T follicular helper cell (primary cell): ENCODE data around the gene MTARC1.

Experiments used
- DNase-seq: peaks from one replicate; pipeline ENCODE4 v3.0.0-alpha.2; 2020; ENCODE audit warnings: low read depth
- total RNA-seq, 2 experiments: gene quantifications; one replicate each; lab custom pipeline; 2026; lab: John Stamatoyannopoulos, UW

Gene MTARC1
- 0 to 0.04 reads per million in 2 experiments for total RNA-seq

DNA sequence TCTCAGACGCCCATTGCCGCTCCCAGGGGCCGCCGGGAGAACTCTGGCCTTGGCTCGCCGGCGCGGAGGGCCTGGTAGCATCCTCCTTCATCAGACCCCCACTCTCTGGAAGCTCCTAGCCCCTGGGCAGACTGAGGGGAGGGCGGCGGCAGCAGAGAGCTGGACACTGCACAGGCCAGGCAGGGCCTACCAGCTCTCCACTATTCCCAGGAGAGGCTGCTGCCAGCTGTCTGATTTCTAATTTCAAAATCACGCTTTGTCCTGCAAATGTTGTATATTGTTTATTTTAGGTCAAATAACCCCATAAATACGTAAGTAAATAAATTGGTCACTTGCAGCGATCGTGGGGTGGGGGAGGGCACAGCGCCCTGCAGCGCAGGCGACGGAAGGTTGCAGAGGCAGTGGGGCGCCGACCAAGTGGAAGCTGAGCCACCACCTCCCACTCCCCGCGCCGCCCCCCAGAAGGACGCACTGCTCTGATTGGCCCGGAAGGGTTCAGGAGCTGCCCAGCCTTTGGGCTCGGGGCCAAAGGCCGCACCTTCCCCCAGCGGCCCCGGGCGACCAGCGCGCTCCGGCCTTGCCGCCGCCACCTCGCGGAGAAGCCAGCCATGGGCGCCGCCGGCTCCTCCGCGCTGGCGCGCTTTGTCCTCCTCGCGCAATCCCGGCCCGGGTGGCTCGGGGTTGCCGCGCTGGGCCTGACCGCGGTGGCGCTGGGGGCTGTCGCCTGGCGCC lies at the start of gene MTARC1:
TSS of gene MTARC1 (plus strand) at position 577 of the 732 bp plus-strand sequence. CDS start at position 609, 32 bp downstream.
- no peak for DNase-seq

DNA sequence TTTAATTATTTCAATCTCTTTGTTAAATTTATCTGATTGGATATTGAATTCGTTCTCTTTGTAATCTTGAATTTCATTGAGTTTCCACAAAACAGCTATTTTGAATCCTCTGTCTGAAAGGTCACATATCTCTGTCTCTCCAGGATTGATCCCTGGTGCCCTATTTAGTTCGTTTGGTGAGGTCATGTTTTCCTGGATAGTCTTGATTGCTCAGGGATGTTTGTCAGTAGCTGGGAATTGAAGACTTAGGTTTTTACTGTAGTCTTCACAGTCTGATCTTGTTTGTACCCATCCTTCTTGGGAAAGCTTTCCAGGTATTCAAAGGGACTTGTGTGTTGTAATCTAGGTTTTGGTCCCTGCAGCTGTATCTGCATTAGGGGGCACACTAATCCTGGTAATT lies 45.4 kb upstream of the MTARC1 start:
- DNase-seq: no peak

DNA sequence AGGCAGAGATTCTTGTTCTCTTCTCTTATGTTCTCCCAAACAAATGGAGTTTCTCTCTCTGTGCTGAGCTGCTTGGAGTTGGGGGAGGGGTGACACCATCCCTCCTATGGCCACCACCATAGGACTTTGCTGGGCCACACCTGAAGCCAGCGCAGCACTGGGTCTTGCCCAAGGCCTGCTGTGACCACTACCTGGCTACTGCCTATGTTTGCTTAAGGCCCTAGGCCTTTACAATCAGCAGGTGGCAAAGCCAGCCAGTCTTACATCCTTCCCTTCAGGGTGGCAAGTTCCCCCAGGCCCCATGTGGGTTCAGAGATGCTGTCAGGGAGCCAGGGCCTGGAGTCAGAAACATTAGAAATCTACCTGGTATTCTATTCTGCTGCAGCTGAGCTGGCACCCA lies 44.9 kb upstream of the MTARC1 start:
- no peak for DNase-seq

DNA sequence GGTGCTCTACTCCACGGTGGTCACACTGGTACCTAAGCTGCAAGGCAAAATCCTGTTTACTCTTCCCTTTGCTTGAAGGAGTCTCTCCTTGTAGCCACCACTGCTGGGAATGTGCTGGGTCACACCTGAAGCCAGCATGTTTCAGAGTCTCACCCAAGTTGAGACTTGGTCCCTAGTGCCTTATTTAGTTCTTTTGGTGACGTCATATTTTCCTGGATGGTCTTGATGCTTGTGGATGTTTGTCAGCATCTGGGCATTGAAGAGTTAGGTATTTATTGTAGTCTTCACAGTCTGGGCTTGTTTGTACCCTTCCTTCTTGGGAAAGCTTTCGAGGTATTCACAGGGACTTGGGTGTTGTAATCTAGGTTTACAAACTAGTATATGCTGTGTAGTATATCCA lies 44.2 kb upstream of the MTARC1 start:
- no peak for DNase-seq

DNA sequence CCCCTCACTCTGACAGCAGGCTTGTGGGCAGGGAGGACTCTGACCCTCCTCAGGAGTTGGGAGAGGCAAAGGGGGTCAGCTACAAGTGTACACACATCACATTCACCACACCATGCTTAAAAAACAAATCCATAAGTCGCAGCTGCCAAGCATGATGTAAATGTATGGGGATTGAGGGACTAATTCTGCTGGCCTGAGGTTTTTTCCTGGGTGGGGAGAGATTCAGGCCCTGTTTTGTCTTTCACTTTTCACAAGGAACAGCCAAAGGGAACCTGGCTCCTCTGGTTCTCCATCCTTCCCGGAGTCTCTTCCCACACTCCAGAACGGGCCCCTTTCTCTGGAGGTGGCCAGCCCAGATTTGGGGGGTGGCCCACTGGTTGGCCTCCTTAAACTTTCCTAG lies 39.9 kb upstream of the MTARC1 start:
- DNase-seq: no peak

DNA sequence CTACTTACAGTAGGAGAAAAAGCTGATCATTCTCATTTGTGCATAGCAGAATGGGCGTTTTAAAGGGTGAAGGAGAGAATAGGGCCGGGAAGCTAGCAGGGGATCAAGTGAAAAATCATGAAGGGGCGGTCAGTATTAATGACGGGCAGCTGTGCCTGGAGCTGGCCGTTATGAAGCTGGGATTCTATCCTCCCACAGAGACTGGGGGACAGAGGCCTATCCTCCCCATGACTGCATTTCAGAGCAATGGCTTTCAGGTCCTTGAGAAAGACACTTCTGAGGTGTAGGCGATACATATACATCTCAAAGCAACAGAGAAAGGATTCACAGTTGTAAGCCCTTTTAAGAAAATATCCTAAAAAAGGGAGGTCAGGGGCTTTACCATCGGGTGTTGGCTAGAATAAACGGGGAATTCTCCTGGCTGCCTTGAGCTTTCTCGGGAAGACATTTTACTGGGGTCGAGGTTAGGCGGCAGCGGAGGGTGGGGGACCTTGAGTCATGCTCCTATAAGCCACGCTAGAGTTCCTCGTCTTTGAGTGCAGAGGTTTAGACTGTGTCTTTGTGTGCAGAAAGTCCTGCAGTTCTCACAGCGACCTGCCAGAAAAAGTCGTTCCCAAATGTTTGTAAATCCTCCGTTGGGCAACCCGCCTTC lies 39.1 kb upstream of the MTARC1 start:
- DNase-seq: no peak

DNA sequence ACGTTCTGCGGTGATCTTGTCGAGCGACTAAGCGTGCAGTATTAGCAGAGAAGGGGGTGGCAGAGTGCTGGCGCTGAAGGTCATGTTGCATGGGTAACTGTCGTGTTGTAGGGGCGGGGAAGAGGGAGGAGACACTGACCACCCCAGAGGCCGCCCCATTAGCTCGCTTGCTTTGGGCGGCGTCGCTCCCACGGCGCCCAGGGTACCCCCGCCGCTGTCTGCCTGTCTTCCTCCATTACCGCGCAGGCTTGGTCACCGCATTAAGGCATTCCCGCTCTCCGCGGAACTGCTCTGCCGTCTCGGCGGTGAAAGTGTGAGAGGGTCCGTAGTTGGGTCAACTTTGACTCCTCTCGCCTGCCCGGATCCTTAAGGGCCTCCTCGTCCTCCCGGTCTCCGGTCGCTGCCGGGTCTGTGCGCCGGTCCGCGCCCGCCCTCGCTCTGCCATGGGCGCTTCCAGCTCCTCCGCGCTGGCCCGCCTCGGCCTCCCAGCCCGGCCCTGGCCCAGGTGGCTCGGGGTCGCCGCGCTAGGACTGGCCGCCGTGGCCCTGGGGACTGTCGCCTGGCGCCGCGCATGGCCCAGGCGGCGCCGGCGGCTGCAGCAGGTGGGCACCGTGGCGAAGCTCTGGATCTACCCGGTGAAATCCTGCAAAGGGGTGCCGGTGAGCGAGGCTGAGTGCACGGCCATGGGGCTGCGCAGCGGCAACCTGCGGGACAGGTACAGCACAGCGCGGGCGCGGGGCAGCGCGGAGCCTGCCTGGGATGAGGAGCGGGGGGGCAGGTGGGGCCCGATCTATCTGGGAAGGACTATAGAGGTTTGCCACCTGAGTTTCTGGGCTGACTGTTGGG lies 38.4 kb upstream of the MTARC1 start, which contains the start of gene MTARC2:
TSS of gene MTARC2 (plus strand) at position 234 of the 846 bp plus-strand sequence. CDS start at position 444, 210 bp downstream.
- DNase-seq: no peak

DNA sequence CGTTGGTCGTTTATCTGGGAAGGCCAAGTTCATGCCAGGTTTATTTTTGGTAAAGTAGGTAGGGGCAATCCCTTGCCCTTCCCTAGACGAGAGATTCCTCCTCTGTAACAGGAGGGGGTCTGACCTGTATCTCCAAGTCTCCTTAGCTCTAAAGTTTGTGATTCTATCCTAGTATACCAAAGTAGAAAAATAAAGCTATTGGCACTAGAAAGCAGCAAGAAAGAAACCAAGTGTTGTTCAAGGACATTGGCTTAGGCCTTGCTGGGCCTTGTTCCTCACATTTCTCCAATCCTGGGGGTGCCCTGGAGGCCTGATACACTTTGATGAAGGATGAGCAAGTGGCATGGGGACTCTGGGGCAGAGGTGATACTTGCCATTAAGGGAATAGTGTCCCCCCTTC lies 37.8 kb upstream of the MTARC1 start:
- no peak for DNase-seq

DNA sequence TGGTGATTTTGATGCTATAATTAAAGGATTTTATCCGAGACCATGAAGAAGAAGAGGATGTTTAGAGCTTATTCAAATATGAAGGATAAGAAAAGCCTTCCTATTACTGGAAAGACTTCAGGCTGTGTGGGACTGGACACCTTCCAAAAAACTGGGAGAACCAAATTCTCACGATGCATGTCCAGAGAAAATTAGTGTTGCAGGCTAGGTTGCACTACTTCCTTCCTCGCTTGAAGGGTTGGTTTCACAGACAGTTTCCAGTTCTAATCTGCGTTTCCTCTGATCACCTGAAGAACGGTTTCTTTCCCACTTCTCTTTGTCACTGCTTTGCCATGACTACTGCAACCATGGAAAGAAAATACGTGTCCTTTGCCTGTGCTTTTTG lies 36.6 kb upstream of the MTARC1 start:
- DNase-seq: no peak

DNA sequence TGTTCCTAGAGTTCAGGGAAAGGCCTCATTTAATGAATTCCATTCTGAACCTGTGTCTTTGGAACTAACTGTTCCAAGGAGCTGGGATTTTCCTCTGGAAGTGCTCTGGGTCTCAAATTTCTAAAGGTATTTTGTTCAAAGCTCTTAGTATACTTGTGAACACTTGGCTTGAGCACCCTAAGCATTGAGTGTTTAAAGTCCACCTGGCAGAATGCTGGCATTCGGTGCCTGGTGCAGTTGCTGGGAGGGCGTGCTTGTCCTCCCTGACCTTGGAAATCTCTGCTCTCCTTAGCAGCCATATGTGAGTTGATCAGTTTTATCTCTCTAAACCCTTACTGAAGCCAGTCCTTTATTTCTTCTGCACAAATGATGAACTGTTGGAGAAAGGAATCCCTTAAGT lies 35.6 kb upstream of the MTARC1 start:
- DNase-seq: no peak

DNA sequence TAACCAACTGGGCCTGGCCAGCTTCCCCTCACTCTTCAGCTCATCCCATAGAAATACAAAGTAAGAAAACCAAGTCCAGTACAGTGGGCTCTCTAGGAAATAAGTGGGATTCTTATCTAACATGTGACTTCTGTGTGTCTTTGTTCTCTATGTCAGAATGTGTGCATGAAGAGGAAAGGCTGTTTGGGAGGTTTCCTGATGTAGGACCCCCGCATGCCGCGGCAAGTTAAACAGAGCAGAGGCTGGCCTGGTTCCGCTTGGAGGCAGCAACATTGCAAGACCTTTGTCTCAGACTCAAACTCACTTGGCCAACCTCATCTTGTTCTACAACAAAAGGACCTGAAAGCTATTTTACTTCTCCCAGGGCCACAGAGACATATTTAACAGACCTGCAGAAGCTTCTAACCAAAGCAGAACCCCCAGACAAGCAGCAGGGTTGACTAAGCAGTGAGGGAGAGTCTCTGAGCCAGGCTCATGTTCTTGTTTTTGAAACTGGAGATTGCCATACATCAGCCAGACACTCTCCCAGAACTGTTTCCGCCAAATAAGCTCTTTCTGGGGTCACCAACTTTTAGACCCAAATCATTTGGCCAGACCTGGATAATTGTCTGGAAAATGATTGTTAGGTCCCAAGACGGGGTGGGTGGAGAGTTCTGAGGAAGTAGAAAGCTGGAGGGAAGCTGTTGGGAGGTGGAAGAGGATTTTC lies 32.3 kb upstream of the MTARC1 start:
- DNase-seq: no peak

DNA sequence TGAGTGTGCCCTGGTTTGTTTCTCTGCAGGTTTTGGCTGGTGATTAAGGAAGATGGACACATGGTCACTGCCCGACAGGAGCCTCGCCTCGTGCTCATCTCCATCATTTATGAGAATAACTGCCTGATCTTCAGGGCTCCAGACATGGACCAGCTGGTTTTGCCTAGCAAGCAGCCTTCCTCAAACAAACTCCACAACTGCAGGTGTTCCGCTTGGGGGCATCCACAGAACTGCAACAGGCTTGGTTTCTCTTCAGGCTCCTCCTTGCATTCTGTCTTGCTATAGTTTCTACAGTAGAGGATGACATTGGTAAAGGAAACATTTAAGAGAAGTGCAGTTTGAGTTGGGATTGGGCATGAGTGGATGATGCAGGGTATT lies 31.8 kb upstream of the MTARC1 start:
- DNase-seq: no peak

DNA sequence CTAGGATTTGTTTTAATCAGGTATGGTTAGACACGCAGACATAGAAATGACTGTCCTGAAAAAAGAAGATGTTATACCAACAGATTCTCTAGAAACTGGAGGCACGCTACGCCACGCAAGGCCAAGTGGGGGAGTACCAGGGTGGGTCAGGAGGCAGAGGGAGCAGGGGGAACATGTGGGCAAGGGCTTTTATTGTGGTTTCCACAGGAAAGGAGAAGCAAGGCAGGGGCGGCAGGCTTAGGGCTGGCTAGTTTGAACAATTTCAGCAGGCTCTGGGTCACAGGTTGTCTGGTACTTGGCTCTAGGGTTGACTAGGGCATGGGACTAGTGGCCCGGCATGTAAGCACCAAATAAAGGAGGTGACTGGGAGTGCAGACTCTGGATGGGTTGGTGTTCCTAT lies 31.4 kb upstream of the MTARC1 start:
- DNase-seq: no peak

DNA sequence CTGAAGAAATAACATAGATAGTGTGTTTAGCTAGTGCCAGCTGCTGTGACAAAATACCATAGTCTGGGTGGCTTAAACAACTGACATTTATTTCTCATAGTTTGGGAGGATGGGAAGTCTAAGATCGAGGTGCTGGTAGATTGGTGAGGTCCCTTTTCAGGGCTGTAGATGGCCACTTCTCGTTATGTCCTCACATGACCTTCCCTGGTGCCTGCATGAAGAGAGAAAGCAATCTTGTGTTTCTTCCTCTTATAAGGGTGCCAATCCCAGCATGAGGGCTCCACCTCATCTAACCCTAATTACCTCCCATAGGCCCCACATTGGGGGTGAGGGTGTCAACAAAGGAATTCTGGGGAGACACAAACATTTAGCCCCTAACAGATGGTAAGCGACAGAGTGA lies 29.3 kb upstream of the MTARC1 start:
- DNase-seq: no peak

DNA sequence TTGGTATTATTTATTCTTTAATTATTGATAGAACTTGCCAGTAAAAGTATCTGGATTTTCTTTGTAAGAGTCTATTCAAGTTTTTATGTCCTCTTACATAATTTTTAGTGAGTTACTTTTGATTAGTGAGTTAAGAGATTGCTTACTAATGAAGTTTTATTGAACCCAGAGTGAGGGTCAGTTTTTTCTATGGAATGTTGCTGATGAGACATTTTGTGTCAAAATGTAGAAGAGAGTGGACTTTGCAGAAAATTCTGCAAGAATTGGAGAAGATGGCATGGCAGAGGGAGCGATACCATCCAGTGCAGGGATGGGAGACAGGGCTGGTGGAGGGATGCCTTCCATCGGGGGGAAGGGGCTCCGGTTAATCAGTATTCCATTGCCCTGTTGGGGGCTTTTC lies 27.6 kb upstream of the MTARC1 start:
- no peak for DNase-seq

DNA sequence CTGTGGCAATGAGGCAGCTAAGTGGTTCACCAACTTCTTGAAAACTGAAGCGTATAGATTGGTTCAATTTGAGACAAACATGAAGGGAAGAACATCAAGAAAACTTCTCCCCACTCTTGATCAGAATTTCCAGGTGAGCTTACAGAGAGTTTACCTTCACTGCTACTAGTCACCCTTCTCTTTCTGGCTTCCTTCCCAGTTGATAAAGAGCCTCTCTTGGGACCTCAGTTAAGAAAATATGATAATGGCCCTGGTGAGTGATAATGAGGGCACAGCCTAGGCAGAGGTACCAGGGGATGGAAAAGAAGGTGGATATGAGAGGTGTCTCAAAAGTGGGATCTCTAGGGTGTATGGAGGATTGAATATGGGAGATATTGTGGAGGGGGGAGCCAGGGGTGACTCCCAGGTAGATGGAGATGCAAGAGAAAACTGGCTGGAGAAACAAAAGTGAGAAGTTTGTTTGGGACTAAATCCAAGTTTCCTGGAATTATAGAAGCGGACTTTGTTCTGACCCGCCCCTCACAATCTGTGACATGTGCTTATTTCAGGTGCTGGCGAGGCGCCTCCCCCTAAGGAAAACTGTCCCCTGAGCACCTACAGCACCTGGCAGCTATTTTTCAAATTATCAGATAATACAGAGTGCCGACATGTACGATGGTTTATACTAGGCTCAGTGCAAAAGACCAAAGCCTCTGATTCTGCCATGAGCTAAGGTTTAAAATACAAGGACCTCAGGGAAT lies 24.9 kb upstream of the MTARC1 start:
- no peak for DNase-seq

DNA sequence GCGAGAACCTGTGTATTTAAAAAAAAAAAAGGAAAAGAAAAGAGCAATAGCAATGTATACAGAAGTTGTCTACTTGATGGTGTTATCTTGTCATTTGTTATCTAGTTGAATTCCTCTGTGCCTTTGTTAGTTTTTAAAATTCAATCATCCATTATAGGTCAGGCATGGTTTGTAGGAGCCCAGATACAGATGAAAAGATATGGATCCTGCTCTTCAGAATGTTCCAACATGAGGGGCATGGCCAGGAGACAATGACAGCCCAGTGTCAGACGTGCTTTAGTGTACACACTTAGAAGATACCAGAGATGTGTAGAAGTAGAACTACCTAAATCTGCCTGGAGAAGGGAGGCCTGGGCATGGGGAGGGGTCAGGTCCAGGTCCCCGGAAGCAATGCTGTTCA lies 22.0 kb upstream of the MTARC1 start:
- DNase-seq: no peak

DNA sequence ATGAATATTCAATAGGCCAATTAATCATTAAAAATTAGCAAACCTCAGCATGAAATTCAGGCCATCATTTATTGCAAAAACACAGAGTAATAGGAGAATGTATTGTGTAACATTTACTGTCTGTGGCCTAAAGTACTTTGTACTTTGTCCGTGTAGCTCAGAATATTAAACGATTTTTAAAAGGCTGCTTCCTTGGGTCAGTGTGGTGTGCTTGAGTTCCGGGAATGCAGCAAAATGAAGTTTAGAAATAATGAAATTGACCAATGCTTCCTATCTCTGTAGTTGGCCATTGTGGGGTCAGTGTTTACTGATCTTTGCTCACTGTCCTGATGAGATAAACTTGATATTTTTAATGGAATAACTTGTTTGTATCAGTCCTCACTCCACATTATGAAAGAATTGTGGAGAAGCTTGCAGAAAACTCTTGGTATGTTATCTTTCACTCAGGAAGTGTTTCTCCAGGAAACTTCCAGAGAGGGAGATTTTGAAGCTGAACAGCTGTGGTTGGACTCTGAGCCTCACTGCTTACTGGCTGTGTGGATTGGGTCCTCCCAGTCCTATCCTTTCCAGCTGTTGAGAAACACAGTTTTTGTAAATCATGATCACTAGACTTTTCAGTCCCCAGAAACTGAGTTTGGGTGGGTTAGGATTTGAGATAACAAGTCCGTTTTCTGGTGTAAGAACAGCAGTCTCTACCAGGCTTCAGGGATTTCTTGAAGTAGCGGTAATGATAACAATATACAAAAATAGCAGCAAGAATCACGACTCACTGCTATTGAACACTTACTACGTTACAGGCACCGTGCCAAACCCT lies 19.2 kb upstream of the MTARC1 start:
- DNase-seq: no peak

DNA sequence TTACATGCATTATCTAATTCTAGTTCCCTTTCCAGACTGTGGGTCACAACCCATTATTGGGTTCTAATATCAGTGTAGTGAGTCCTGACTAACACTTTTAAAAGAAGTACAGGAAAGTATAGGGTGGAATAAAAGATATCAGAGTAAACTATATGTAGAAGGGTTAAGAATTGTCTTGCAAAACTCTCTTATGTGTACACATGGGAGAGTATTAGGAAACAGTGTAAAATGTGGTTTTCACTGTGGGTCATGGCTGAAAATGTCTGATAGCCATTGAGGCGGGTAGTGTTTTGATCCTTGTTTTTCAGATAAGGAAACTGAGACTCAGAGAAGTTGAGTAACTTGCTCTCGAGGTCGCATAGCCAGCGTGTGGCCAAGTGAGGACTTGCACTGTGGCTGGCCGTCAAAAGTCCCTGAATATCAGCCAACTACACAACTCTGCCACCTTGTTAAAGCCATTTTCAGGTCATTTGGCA lies 18.5 kb upstream of the MTARC1 start:
- DNase-seq: no peak

DNA sequence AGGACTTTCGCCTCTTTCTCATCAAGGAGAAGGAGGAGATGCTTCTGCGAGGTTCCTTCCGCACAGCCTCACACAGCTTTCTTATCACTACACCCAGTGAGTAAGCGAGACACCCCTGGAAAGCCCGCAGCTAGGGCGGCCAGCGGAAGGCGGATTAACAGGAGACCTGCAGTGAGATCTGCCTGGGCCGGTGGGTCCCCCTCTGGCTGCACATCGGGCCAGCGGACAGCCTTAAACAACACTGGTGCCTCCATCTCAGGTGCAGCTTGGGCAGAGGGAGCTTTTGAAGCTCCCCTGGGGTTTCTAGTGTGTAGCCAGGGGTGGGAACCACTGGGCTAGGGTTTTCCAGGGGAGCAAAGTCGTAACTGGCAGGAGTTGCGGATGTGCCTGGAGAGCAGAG lies 17.5 kb upstream of the MTARC1 start:
- DNase-seq: no peak
